CMK (cell line): ENCODE measurements around the gene MSRB1.
"Not testable (repeated sequence)": the region's sequence is repeated elsewhere in the genome, so short reads cannot be mapped to it uniquely, and the experiment has no call there.

Experiments
- DNase-seq: peaks from one replicate; pipeline ENCODE4 v3.0.0-alpha.2; 2010; ENCODE audit warnings: low read depth

MSRB1 gene

GRCh38 chr16:1938910-1939309, 4.1 kb downstream of the MSRB1 start:
- no peak for DNase-seq

GRCh38 chr16:1938316-1938715, 4.7 kb downstream of the MSRB1 start:
- no peak for DNase-seq

- no peak for DNase-seq
Measured at GRCh38 chr16:1936945-1937479, 6.0 kb downstream of the MSRB1 start.

GRCh38 chr16:1933097-1933661, 9.8 kb downstream of the MSRB1 start:
- DNase-seq, result no peak

- DNase-seq, result no peak
Measured at GRCh38 chr16:1932050-1933028, 10.7 kb downstream of the MSRB1 start.

GRCh38 chr16:1930338-1930720, 12.7 kb downstream of the MSRB1 start:
- DNase-seq, result no peak

DNA sequence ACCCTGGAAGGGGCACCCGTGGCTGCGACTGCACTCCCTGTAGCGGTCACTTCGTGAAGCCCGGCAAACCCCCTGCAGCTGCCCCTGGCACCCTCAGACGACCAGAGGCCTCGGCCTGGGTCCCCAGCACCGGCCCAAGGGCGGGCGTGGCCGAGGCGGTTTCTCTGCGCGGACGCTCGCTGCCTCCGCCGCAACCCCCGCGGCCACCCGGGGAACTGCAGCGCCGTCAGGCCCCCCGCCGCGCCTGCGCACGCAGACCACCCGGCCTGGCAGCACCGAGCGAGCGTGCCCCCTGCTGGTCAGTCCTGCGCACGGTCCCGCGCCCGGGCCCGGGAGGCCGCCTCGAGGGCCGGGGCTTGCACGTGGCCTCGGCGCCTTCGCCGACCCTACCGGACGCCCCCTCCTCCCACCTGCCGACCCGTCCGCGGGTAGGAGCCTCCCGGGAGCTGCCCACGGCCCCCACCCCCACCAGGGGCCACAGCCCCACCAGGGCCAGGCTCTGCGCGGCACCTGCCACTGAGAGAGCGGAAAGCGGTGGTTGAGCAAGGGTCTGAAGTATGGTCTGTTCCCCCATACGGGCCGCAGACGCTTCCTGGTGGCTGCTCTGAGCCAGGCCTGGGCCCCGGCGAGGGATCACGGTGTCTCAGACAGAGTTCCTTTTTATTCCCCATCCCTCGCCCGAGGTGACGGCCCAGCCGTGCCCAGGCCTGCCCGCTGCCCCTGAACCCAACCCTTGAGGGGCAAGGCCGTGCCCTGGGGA, 13.2 kb downstream of the MSRB1 start:
- DNase-seq, result peak; percentile 59

GRCh38 chr16:1929105-1929504, 13.9 kb downstream of the MSRB1 start:
- DNase-seq, result no peak

DNA sequence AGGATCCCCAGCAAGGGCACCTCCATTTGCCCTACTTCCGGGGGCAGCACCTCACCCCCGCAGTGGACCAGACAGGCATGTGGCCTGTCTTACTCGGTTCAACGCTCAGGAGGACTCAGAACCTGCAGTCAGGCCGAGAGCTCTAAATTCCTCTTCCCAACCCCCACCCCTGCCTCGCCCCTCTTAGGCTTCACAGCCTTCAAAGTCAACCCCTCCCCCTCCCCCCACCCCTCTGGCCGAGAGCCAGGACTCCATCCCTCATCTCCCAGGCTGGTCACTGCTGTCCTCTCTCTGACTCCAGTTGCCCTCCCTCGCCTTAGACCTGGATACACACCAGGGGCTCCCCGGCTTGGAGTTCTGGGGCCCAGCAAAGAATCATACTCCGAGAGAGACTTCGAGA, 16.7 kb downstream of the MSRB1 start:
- DNase-seq, result no peak

DNA sequence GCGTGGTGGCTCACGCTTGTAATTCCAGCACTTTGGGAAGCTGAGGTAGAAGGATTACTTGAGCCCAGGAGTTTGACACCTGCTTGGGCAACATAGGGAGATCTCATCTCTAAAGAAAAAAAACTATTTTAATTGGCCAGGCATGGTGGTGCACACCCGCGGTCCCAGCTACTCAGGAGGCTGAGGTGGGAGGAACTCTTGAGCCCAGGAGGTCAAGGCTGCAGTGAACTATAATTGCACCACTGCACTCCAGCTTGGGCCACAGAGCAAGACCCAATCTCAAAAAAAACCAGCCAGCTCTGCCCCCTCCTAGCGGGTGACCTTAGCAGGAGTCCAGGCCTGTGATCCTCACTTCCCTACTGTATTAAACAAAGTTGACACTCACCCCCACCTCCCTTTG, 18.9 kb downstream of the MSRB1 start:
- DNase-seq, result no peak

- DNase-seq, result no peak
Measured at GRCh38 chr16:1923299-1924034, 19.5 kb downstream of the MSRB1 start.

GRCh38 chr16:1922357-1922756, 20.6 kb downstream of the MSRB1 start:
- DNase-seq, result no peak

GRCh38 chr16:1920727-1921171, 22.2 kb downstream of the MSRB1 start:
- DNase-seq, result no peak

GRCh38 chr16:1920122-1920521, 22.9 kb downstream of the MSRB1 start:
- DNase-seq, result not testable (repeated sequence)

GRCh38 chr16:1919327-1919998, 23.5 kb downstream of the MSRB1 start:
- DNase-seq, result no peak

GRCh38 chr16:1918351-1919326, 24.4 kb downstream of the MSRB1 start, which contains the start of gene HS3ST6:
HS3ST6 (minus strand) TSS chr16:1918415; CDS start chr16:1918323, 92 bp downstream.
- DNase-seq, result no peak

GRCh38 chr16:1917665-1918350, 25.2 kb downstream of the MSRB1 start:
- DNase-seq, result no peak

DNA sequence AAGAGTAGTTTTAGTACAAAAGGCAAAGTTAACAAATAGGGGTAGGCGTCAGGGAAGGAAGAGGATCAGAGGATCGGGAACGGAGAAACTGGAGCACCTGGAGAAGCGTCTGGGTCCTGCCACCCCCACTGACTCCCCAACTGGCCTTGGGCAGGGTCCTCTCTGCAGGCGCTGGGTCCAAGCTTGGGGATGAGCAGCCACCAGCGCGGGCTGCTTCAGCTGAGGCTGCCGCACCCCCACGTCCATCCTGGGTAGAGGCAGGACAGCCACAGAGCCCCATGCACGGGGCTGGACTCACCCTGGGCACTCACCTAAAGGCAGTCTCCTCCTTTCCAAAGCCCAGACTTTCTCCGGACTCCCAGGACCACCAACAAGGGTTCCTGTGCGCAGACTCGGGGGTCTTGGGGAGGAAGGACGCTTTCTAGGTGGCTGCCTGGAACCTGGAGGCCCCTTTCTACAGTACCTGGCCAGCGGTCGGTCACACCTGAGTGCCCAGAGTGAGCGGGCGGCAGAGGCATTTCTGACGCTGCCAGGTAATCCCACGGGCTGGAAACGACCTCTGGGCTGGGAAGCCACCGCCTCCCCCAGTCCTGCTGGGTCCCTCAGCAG, 25.8 kb downstream of the MSRB1 start:
- DNase-seq, result no peak

DNA sequence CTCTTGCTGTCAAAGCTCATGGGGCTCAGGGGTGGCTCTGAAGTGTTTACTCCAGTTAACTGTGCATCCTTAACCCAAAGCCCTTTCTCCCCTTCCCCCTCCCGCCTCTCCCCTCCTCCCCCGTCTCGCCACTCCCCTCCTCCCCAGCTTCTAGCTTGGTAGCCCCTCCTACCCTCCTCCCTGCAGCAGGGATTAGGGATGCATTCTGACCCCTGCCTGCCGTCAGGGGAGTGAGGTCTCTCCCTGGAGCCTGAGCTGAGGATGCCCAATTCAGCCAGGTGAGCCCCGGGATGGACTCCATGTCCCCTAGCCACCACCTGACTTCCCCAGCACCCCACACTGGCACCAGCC, 26.4 kb downstream of the MSRB1 start:
- DNase-seq, result no peak
